H9 (cell line): ENCODE measurements around the gene OR4N2. TPM values are rescaled to one million over a fixed set of nuclear protein-coding genes. Genes with fewer than 3 reads are reported as not detected.
"Not testable (repeated sequence)": the region's sequence is repeated elsewhere in the genome, so short reads cannot be mapped to it uniquely, and the experiment has no call there.

ENCODE experiments used
- DNase-seq: peaks from one replicate; pipeline ENCODE4 v3.0.0-alpha.2; 2017
- H2AFZ ChIP-seq: one replicate; pipeline ENCODE4 v1.6.1; 2013; ENCODE audit warnings: mild to moderate bottlenecking, low read length, control low read depth, moderate library complexity
- H2AK5ac ChIP-seq: 2 replicates; pipeline ENCODE4 v1.6.1; 2013; ENCODE audit warnings: low read length, control low read depth, mixed read lengths; ENCODE audit not compliant: insufficient read length
- H2BK120ac ChIP-seq: one replicate; pipeline ENCODE4 v1.6.1; 2013; ENCODE audit warnings: low read depth, mild to moderate bottlenecking, low read length, control low read depth, inconsistent platforms; ENCODE audit not compliant: poor library complexity, severe bottlenecking
- H2BK12ac ChIP-seq: 2 replicates; pipeline ENCODE4 v1.6.1; 2013; ENCODE audit warnings: low read length, control low read depth, mixed read lengths, low read depth; ENCODE audit not compliant: insufficient read length
- H2BK15ac ChIP-seq: 2 replicates; pipeline ENCODE4 v1.6.1; 2013; ENCODE audit warnings: low read depth, low read length, control low read depth
- H2BK20ac ChIP-seq: one replicate; pipeline ENCODE4 v1.6.1; 2013; ENCODE audit warnings: low read depth, mild to moderate bottlenecking, low read length, control low read depth, inconsistent platforms; ENCODE audit not compliant: poor library complexity, severe bottlenecking
- H2BK5ac ChIP-seq: 2 replicates; pipeline ENCODE4 v1.6.1; 2013; ENCODE audit warnings: low read length, control low read depth, mixed read lengths; ENCODE audit not compliant: insufficient read length
- H3K14ac ChIP-seq: 2 replicates; pipeline ENCODE4 v1.6.1; 2013; ENCODE audit warnings: low read length, control low read depth; ENCODE audit not compliant: insufficient read depth
- H3K18ac ChIP-seq: 2 replicates; pipeline ENCODE4 v1.6.1; 2013; ENCODE audit warnings: low read depth, mild to moderate bottlenecking, mixed read lengths, low read length, control low read depth; ENCODE audit not compliant: insufficient read length
- H3K23ac ChIP-seq: 2 replicates; pipeline ENCODE4 v1.6.1; 2013; ENCODE audit warnings: low read length, control low read depth, mixed read lengths, low read depth; ENCODE audit not compliant: insufficient read length
- H3K23me2 ChIP-seq: 2 replicates; pipeline ENCODE4 v1.6.1; 2013; ENCODE audit warnings: low read depth, mild to moderate bottlenecking, mixed read lengths, low read length, control low read depth; ENCODE audit not compliant: insufficient read length, poor library complexity, severe bottlenecking
- H3K27ac ChIP-seq: 2 replicates; pipeline ENCODE4 v1.5.1; 2013; ENCODE audit warnings: low read length, control low read depth, mixed read lengths, low read depth; ENCODE audit not compliant: insufficient read length
- H3K27me3 ChIP-seq: 2 replicates; pipeline ENCODE4 v1.6.1; 2013; ENCODE audit warnings: low read length, control low read depth, inconsistent platforms; ENCODE audit not compliant: insufficient read depth
- H3K4ac ChIP-seq: 2 replicates; pipeline ENCODE4 v1.6.1; 2013; ENCODE audit warnings: low read depth, mild to moderate bottlenecking, control low read depth, inconsistent platforms, low read length, moderate library complexity
- H3K4me1 ChIP-seq: 2 replicates; pipeline ENCODE4 v1.6.1; 2013; ENCODE audit warnings: low read length, control low read depth, inconsistent platforms; ENCODE audit not compliant: insufficient read depth
- H3K4me2 ChIP-seq: 2 replicates; pipeline ENCODE4 v1.6.1; 2013; ENCODE audit warnings: low read length, control low read depth, mixed read lengths; ENCODE audit not compliant: insufficient read length, insufficient read depth
- H3K56ac ChIP-seq: 2 replicates; pipeline ENCODE4 v1.6.1; 2013; ENCODE audit warnings: low read depth, mild to moderate bottlenecking, mixed read lengths, low read length, control low read depth; ENCODE audit not compliant: insufficient read length
- H3K79me1 ChIP-seq: 2 replicates; pipeline ENCODE4 v1.6.1; 2013; ENCODE audit warnings: low read depth, mild to moderate bottlenecking, moderate library complexity, low read length, control low read depth, inconsistent platforms; ENCODE audit not compliant: insufficient read depth, poor library complexity, severe bottlenecking
- H3K79me2 ChIP-seq: 2 replicates; pipeline ENCODE4 v1.6.1; 2013; ENCODE audit warnings: low read length, control low read depth, inconsistent platforms; ENCODE audit not compliant: insufficient read depth
- H3K9ac ChIP-seq: 2 replicates; pipeline ENCODE4 v1.6.1; 2013; ENCODE audit warnings: low read length, control low read depth, mixed read lengths; ENCODE audit not compliant: insufficient read length; ENCODE audit errors: extremely low read depth
- H3K9me3 ChIP-seq: one replicate; pipeline ENCODE4 v1.6.1; 2013; ENCODE audit warnings: low read depth, low read length, inconsistent platforms; ENCODE audit not compliant: control insufficient read depth
- H3T11ph ChIP-seq: one replicate; pipeline ENCODE4 v1.6.1; 2013; ENCODE audit warnings: mild to moderate bottlenecking, low read length, control low read depth, inconsistent platforms
- H4K20me1 ChIP-seq: one replicate; pipeline ENCODE4 v1.6.1; 2013; ENCODE audit not compliant: control insufficient read depth, insufficient read length, insufficient read depth
- H4K5ac ChIP-seq: 2 replicates; pipeline ENCODE4 v1.6.1; 2013; ENCODE audit warnings: low read depth, mild to moderate bottlenecking, mixed read lengths, low read length, control low read depth; ENCODE audit not compliant: insufficient read length
- H4K8ac ChIP-seq: replicated peaks from 2 replicates; pipeline ENCODE4 v1.6.1; 2013; ENCODE audit warnings: low read length, control low read depth, mixed read lengths, low read depth; ENCODE audit not compliant: insufficient read length
- H4K91ac ChIP-seq: 2 replicates; pipeline ENCODE4 v1.6.1; 2013; ENCODE audit warnings: low read depth, mild to moderate bottlenecking, moderate library complexity, mixed read lengths, low read length, control low read depth; ENCODE audit not compliant: insufficient read length
- H3K27ac Mint-ChIP-seq, 3 experiments: 2 replicates in 2 of 3; 3 replicates in 1 of 3; pipeline ENCODE4 v1.8.0; 2020 to 2021; ENCODE audit warnings: mixed read lengths in 3 of 3, mild to moderate bottlenecking in 1 of 3, moderate library complexity in 1 of 3
- H3K27me3 Mint-ChIP-seq: 2 replicates; pipeline ENCODE4 v1.8.0; 2021; ENCODE audit warnings: low read depth, mild to moderate bottlenecking, moderate library complexity, mixed read lengths
- H3K36me3 Mint-ChIP-seq, 3 experiments: 2 replicates in 2 of 3; 3 replicates in 1 of 3; pipeline ENCODE4 v1.8.0; 2020 to 2021; ENCODE audit warnings: low read depth in 3 of 3, mixed read lengths in 3 of 3; ENCODE audit not compliant: insufficient read depth in 1 of 3
- H3K4me1 Mint-ChIP-seq, 2 experiments: 2 replicates each; pipeline ENCODE4 v1.8.0; 2020; ENCODE audit warnings: mixed read lengths in 2 of 2
- H3K4me3 Mint-ChIP-seq, 2 experiments: 2 replicates in 1 of 2; 3 replicates in 1 of 2; pipeline ENCODE4 v1.8.0; 2020 to 2021; ENCODE audit warnings: mild to moderate bottlenecking in 2 of 2, mixed read lengths in 2 of 2, moderate library complexity in 1 of 2
- H3K9me3 Mint-ChIP-seq, 2 experiments: 2 replicates in 1 of 2; 3 replicates in 1 of 2; pipeline ENCODE4 v1.8.0; 2020; ENCODE audit warnings: mild to moderate bottlenecking in 2 of 2, mixed read lengths in 2 of 2, moderate library complexity in 1 of 2
- WGBS: extraction: QIAGEN DNeasy Blood & Tissue Kit; methylation state at CpG from one replicate; pipeline ENCODE4 v1.1.7; 2013; ENCODE audit warnings: missing lambda C conversion rate, low lambda C conversion rate, mixed read lengths; ENCODE audit not compliant: insufficient read length; ENCODE audit errors: extremely low coverage; 5-methylcytosine and 5-hydroxymethylcytosine counted together
- total RNA-seq: library from RNA; stranded (reverse); gene quantifications from 2 replicates; pipeline ENCODE4 v1.2.1, GENCODE V29; 2021

Gene OR4N2
- total RNA-seq, 1 experiment from 2014 or later, result not detected

DNA sequence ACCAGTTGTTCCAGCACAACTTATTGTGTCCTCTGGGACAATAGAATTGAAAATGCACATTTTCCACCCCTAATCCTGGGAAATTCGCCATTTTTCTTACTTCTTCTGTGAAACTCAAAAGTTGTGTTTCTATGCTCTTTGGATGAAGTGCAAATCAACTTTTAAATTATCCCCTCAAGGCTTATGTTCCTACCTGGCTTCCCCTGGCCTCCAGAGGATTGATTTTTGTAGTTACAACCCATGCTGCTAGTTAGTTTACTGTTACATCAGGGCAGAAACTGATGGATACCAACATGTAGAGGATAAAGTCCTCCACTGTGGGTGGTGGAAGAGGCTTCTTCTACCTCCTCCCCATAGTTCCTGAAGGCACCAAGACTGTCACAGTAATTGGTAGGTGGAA, 30.4 kb upstream of the OR4N2 start, which contains the start of gene OR4M1:
Gene OR4M1, plus strand, starts transcription at position 301 of the 400 bp plus-strand sequence. CDS start 6,819 bp downstream, outside the sequence.
- Mint-ChIP-seq H3K36me3 (peaks cover 19 to 61% (median 22%) of the 10 kb centered on the region in 3 experiments), H3K9me3 (peaks cover 95 to 96% of the 10 kb centered on the region in 2 experiments)
- H4K91ac ChIP-seq, H3K27me3 ChIP-seq, H4K5ac ChIP-seq, H3K79me1 ChIP-seq, H3K4me2 ChIP-seq, H2BK15ac ChIP-seq, H3K14ac ChIP-seq, H3K23me2 ChIP-seq, H4K20me1 ChIP-seq, H2BK120ac ChIP-seq, H3K27me3 Mint-ChIP-seq, H2AK5ac ChIP-seq, H3K79me2 ChIP-seq, H3K27ac ChIP-seq, H3K4me1 ChIP-seq, H2BK20ac ChIP-seq, H3K4me3 Mint-ChIP-seq, H3K18ac ChIP-seq, H4K8ac ChIP-seq, H3T11ph ChIP-seq, H3K4me1 Mint-ChIP-seq, H2BK12ac ChIP-seq, DNase-seq, H3K4ac ChIP-seq, H2BK5ac ChIP-seq, H2AFZ ChIP-seq, H3K9ac ChIP-seq, H3K23ac ChIP-seq, H3K27ac Mint-ChIP-seq, H3K56ac ChIP-seq: not testable (repeated sequence)
- peaks cover 73% of the 10 kb centered on the region for H3K9me3 ChIP-seq
- WGBS, result no CpG with 5 or more reads among the region's 1 CpG
